ENCODE measurements around the gene ZNF215.

- TF ChIP-seq HNF4G (IDR thresholded peaks at IDR 0.05; ENCODE audit: borderline replicate concordance, low read depth, low read length) (no peak), HNF4G (CRISPR knock-in tag; IDR thresholded peaks at IDR 0.05; ENCODE audit: borderline replicate concordance, low read depth) (no peak), ETS1 (CRISPR knock-in tag; IDR thresholded peaks at IDR 0.05) (no peak), MXI1 (IDR thresholded peaks at IDR 0.05; ENCODE audit: borderline replicate concordance, low read depth, low read length) (no peak)
These were observed 32.1 kb upstream of the ZNF215 start for GRCh38 chr11:6894097-6894496.

Measured in HepG2 (cell line).